ENCODE data around the gene HCFC2. TPM values are rescaled to one million over a fixed set of nuclear protein-coding genes. Genes with fewer than 3 reads are reported as not detected.

The HCFC2 gene
- total and polyA plus RNA-seq, 2 of the 8 experiments (the other 6 are each of a cell fraction or from before 2014, with no cell fraction given), result 0.62 to 1.8 TPM

- Histone ChIP-seq H2BK12ac (ENCODE audit: low read depth, low read length) (no peak overlapping the region), H3K18ac (ENCODE audit: extremely low read depth, low read length) (no peak overlapping the region), H3K4me1 (replicated peaks in 1 of 4; ENCODE audit: control insufficient read depth in 3 of 4, insufficient read depth in 4 of 4, low read length in 3 of 4) (peaks cover 0 to 4% (median 0%) of the 10 kb centered on the region in 4 experiments; a peak in 2 of 7 replicates), H4K91ac (replicated peaks; ENCODE audit: insufficient read length, low read length) (no peak overlapping the region), H3K56ac (replicated peaks; ENCODE audit: insufficient read length, low read depth, low read length) (no peak overlapping the region), H3K9me3 (ENCODE audit: insufficient read depth in 2 of 2, low read depth in 1 of 2, low read length in 1 of 2) (no peaks in the 10 kb centered on the region), H3K23me2 (ENCODE audit: low read depth, low read length) (no peaks in the 10 kb centered on the region), H3K27ac (ENCODE audit: low read depth, low read length) (no peak overlapping the region), H3K4ac (replicated peaks; ENCODE audit: insufficient read length, low read depth, low read length) (no peak overlapping the region), H3K4me3 (ENCODE audit: extremely low read depth in 1 of 4, insufficient read depth in 2 of 4, low read depth in 3 of 4, low read length in 4 of 4) (no peak overlapping the region), H2BK120ac (replicated peaks; ENCODE audit: low read depth, low read length) (no peak overlapping the region), H2BK20ac (ENCODE audit: low read length) (no peak overlapping the region), H3K9ac (replicated peaks in 1 of 4; ENCODE audit: extremely low read depth in 1 of 4, low read depth in 3 of 4, low read length in 3 of 4) (no peak overlapping the region), H2BK5ac (ENCODE audit: low read depth, low read length) (no peak overlapping the region), H3K4me2 (ENCODE audit: insufficient read depth in 1 of 2, low read depth in 2 of 2, low read length in 2 of 2) (no peak overlapping the region), H3K23ac (ENCODE audit: insufficient read length) (no peak overlapping the region), H3K14ac (ENCODE audit: insufficient read length) (no peak overlapping the region), H2BK15ac (ENCODE audit: low read length) (no peak overlapping the region), H4K5ac (ENCODE audit: insufficient read length, low read depth, low read length) (no peak overlapping the region), H4K20me1 (replicated peaks in 1 of 2; ENCODE audit: control insufficient read depth in 1 of 2, insufficient read depth in 2 of 2, low read length in 2 of 2) (no peaks in the 10 kb centered on the region), H4K8ac (ENCODE audit: extremely low read depth, insufficient read depth, low read length) (no peak overlapping the region), H2AK5ac (ENCODE audit: low read depth, low read length) (no peak overlapping the region), H3K79me1 (ENCODE audit: low read depth, low read length) (no peaks in the 10 kb centered on the region), H2AFZ (ENCODE audit: low read length) (no peak overlapping the region), H3K27me3 (replicated peaks in 1 of 4; ENCODE audit: control insufficient read depth in 3 of 4, extremely low read depth in 1 of 4, insufficient read depth in 3 of 4, low read length in 3 of 4) (no peaks in the 10 kb centered on the region), H3K79me2 (ENCODE audit: control insufficient read depth in 1 of 2, insufficient read depth in 2 of 2, low read length in 2 of 2) (no peaks in the 10 kb centered on the region), H3K36me3 (ENCODE audit: control insufficient read depth in 2 of 4, insufficient read depth in 4 of 4, low read length in 3 of 4) (no peaks in the 10 kb centered on the region)
- DNase-seq (ENCODE audit: low read depth in 1 of 2, low spot score in 2 of 2) (no peak), FAIRE-seq (no peak)
- CTCF ChIA-PET (ENCODE audit: partially characterized antibody), result interaction anchor here (0.7 to 3.9 kb wide), 39 partner anchors 9 to 609 kb away, joined by 3 to 94 read pairs (median 5); partner anchors contain the start of gene HCFC2
- WGBS, 2 experiments (ENCODE audit: extremely low coverage in 1 of 2, insufficient coverage in 1 of 2, insufficient read length in 1 of 2, insufficient replicate concordance in 2 of 2, low coverage in 1 of 2, low lambda C conversion rate in 2 of 2, missing lambda C conversion rate in 1 of 2), result 74% methylated on average over 4 of the region's 4 CpGs; no CpG with 5 or more reads in 1 of the 2 experiments
- POLR2A ChIA-PET (ENCODE audit: partially characterized antibody), result interaction anchor here (0.6 to 1.3 kb wide), 3 partner anchors 50 to 189 kb away, joined by 3 to 5 read pairs (median 4); no protein-coding TSS in a partner anchor
- TF ChIP-seq ASH2L (IDR thresholded peaks at IDR 0.05; ENCODE audit: low read length), result no peak
- TF ChIP-seq POLR2AphosphoS5 (IDR thresholded peaks at IDR 0.05; ENCODE audit: low read depth, low read length), result no peak
- TF ChIP-seq TAF1 (IDR thresholded peaks at IDR 0.05; ENCODE audit: low read depth, low read length), result no peak
- no peak for TF ChIP-seq CREB1 (IDR thresholded peaks at IDR 0.05)
- TF ChIP-seq SP1 (IDR thresholded peaks at IDR 0.05; ENCODE audit: low read depth, low read length), result no peak
- TF ChIP-seq CHD2 (IDR thresholded peaks at IDR 0.05; ENCODE audit: low read length), result no peak
- TF ChIP-seq BACH1 (IDR thresholded peaks at IDR 0.05; ENCODE audit: low read length), result no peak
- TF ChIP-seq BRCA1 (IDR thresholded peaks at IDR 0.05; ENCODE audit: low read depth, low read length), result no peak
- TF ChIP-seq NRF1 (IDR thresholded peaks at IDR 0.05; ENCODE audit: low read depth, low read length), result no peak
- no peak for TF ChIP-seq RXRA (IDR thresholded peaks at IDR 0.05; ENCODE audit: insufficient read depth, low read depth, low read length)
- no peak for TF ChIP-seq TAF7 (optimal IDR thresholded peaks at IDR 0.05; ENCODE audit: borderline replicate concordance, low read depth, low read length)
- no peak for TF ChIP-seq EZH2 (IDR thresholded peaks at IDR 0.05; ENCODE audit: low read depth, low read length, severe bottlenecking)
- TF ChIP-seq KDM5A (IDR thresholded peaks at IDR 0.05; ENCODE audit: low read length), result no peak
- TF ChIP-seq BCL11A (IDR thresholded peaks at IDR 0.05; ENCODE audit: low read depth in 2 of 2, low read length in 2 of 2), result no peak
Measured at GRCh38 chr12:104109446-104110271, 45.3 kb downstream of the HCFC2 start.

All from H1 (cell line).